GM12872 (cell line): Measurements from ENCODE around the gene OR6T1.

Experiments used
- CTCF ChIP-seq: IDR thresholded peaks from 3 replicates; pipeline ENCODE4 v1.5.1; 2011; ENCODE audit warnings: low read depth, mild to moderate bottlenecking, low read length, moderate library complexity; ENCODE audit not compliant: insufficient read depth

OR6T1 gene

GRCh38 chr11:123943738-123944137, at the start of gene OR6T1:
OR6T1 (minus strand) TSS chr11:123943838; CDS start chr11:123943838, 0 bp downstream.
- TF ChIP-seq CTCF = no peak

- no peak for TF ChIP-seq CTCF
These were observed 35.7 kb upstream of the OR6T1 start for GRCh38 chr11:123979311-123979710.

- no peak for TF ChIP-seq CTCF
These were observed 34.2 kb upstream of the OR6T1 start, which contains the start of gene OR10S1 for GRCh38 chr11:123977731-123978347. OR10S1 (minus strand) TSS chr11:123977781; CDS start chr11:123977664, 117 bp downstream.

GRCh38 chr11:123976770-123977560, 33.3 kb upstream of the OR6T1 start:
- TF ChIP-seq CTCF = no peak

GRCh38 chr11:123973816-123974215, 30.2 kb upstream of the OR6T1 start:
- no peak for TF ChIP-seq CTCF

- TF ChIP-seq CTCF = no peak
These were observed 13.1 kb upstream of the OR6T1 start for GRCh38 chr11:123956752-123957151.

GRCh38 chr11:123945132-123945531, 1.5 kb upstream of the OR6T1 start:
- no peak for TF ChIP-seq CTCF
